K562 (cell line): ENCODE results near the gene TFAP2E.

Source experiments
- BHLHE40 ChIP-seq: IDR thresholded peaks from 2 replicates; pipeline ENCODE4 v1.6.1; 2011; ENCODE audit warnings: low read length, improper control_type of control experiment
- PKNOX1 ChIP-seq: fragments of 450-650 bp; IDR thresholded peaks from 2 replicates; pipeline ENCODE4 v1.6.1; 2016
- POLR2A ChIP-seq: fragments of 450-650 bp; conservative IDR thresholded peaks from 2 replicates; pipeline ENCODE4 v1.6.1; 2016
- ZBTB1 ChIP-seq: sonication (generic); formaldehyde crosslinking; IDR thresholded peaks from 2 replicates; pipeline ENCODE4 v1.8.1; 2023; ENCODE audit warnings: missing genetic modification reagents, low read depth, mild to moderate bottlenecking, borderline replicate concordance
- ZNF184 ChIP-seq: sonication (generic); formaldehyde crosslinking; IDR thresholded peaks from 2 replicates; pipeline ENCODE4 v1.5.0; 2020; ENCODE audit warnings: missing genetic modification reagents
- ZNF431 ChIP-seq: sonication (generic); formaldehyde crosslinking; IDR thresholded peaks from 2 replicates; pipeline ENCODE4 v1.8.0; 2022; ENCODE audit warnings: mild to moderate bottlenecking, missing genetic modification reagents

- TF ChIP-seq PKNOX1 (no peak), ZNF431 (CRISPR knock-in tag) (no peak), ZNF184 (CRISPR knock-in tag) (no peak), POLR2A (no peak), BHLHE40 (no peak), ZBTB1 (CRISPR knock-in tag) (no peak)
Observed at GRCh38 chr1:35573198-35574124, at the start of gene TFAP2E.
